ENCODE results near the gene TMEM17. TPM values are rescaled to one million over a fixed set of nuclear protein-coding genes. Genes with fewer than 3 reads are reported as not detected.

The TMEM17 gene
- total and polyA plus RNA-seq, 9 of the 15 experiments (the other 6 are each of a cell fraction or from before 2014, with no cell fraction given): 0.58 to 2.2 (median 1.2) TPM

DNA sequence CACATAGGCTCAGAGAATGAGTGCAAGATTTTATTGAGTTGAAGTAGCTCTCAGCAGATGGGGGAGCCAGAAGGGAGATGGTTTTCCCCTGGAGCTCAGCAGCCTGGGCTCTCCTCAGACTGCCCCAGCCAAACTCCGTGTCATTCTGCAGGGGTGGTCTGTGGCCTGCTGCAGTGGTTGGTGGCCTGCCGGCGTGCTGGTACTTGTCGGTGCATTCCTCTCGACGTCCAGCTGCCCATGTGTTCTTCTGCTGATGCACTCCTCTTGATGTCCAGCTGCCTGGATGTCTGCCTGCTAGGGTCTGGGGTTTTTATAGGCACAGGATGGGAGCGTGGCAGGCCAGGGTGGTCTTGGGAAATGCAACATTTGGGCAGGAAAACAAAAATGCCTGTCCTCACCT lies 25.6 kb upstream of the TMEM17 start (continued):
- TF ChIP-seq, protein P1, sequence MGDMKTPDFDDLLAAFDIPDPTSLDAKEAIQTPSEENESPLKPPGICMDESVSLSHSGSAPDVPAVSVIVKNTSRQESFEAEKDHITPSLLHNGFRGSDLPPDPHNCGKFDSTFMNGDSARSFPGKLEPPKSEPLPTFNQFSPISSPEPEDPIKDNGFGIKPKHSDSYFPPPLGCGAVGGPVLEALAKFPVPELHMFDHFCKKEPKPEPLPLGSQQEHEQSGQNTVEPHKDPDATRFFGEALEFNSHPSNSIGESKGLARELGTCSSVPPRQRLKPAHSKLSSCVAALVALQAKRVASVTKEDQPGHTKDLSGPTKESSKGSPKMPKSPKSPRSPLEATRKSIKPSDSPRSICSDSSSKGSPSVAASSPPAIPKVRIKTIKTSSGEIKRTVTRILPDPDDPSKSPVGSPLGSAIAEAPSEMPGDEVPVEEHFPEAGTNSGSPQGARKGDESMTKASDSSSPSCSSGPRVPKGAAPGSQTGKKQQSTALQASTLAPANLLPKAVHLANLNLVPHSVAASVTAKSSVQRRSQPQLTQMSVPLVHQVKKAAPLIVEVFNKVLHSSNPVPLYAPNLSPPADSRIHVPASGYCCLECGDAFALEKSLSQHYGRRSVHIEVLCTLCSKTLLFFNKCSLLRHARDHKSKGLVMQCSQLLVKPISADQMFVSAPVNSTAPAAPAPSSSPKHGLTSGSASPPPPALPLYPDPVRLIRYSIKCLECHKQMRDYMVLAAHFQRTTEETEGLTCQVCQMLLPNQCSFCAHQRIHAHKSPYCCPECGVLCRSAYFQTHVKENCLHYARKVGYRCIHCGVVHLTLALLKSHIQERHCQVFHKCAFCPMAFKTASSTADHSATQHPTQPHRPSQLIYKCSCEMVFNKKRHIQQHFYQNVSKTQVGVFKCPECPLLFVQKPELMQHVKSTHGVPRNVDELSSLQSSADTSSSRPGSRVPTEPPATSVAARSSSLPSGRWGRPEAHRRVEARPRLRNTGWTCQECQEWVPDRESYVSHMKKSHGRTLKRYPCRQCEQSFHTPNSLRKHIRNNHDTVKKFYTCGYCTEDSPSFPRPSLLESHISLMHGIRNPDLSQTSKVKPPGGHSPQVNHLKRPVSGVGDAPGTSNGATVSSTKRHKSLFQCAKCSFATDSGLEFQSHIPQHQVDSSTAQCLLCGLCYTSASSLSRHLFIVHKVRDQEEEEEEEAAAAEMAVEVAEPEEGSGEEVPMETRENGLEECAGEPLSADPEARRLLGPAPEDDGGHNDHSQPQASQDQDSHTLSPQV (IDR thresholded peaks at IDR 0.05): no peak
- TF ChIP-seq BRD9 (IDR thresholded peaks at IDR 0.05; ENCODE audit: low read depth, partially characterized antibody) (no peak), ZNF239 (CRISPR knock-in tag; IDR thresholded peaks at IDR 0.05) (no peak), STAT5A (IDR thresholded peaks at IDR 0.05; ENCODE audit: borderline replicate concordance, low read length) (no peak), ZNF77 (CRISPR knock-in tag; IDR thresholded peaks at IDR 0.05) (no peak), ZKSCAN3 (CRISPR knock-in tag; IDR thresholded peaks at IDR 0.05) (no peak), NELFE (IDR thresholded peaks at IDR 0.05; ENCODE audit: insufficient read depth, insufficient read length) (no peak), ZNF551 (CRISPR knock-in tag; IDR thresholded peaks at IDR 0.05) (no peak), BHLHE40 (IDR thresholded peaks at IDR 0.05; ENCODE audit: low read length) (no peak)
- TF ChIP-seq, protein P2, sequence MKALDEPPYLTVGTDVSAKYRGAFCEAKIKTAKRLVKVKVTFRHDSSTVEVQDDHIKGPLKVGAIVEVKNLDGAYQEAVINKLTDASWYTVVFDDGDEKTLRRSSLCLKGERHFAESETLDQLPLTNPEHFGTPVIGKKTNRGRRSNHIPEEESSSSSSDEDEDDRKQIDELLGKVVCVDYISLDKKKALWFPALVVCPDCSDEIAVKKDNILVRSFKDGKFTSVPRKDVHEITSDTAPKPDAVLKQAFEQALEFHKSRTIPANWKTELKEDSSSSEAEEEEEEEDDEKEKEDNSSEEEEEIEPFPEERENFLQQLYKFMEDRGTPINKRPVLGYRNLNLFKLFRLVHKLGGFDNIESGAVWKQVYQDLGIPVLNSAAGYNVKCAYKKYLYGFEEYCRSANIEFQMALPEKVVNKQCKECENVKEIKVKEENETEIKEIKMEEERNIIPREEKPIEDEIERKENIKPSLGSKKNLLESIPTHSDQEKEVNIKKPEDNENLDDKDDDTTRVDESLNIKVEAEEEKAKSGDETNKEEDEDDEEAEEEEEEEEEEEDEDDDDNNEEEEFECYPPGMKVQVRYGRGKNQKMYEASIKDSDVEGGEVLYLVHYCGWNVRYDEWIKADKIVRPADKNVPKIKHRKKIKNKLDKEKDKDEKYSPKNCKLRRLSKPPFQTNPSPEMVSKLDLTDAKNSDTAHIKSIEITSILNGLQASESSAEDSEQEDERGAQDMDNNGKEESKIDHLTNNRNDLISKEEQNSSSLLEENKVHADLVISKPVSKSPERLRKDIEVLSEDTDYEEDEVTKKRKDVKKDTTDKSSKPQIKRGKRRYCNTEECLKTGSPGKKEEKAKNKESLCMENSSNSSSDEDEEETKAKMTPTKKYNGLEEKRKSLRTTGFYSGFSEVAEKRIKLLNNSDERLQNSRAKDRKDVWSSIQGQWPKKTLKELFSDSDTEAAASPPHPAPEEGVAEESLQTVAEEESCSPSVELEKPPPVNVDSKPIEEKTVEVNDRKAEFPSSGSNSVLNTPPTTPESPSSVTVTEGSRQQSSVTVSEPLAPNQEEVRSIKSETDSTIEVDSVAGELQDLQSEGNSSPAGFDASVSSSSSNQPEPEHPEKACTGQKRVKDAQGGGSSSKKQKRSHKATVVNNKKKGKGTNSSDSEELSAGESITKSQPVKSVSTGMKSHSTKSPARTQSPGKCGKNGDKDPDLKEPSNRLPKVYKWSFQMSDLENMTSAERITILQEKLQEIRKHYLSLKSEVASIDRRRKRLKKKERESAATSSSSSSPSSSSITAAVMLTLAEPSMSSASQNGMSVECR (CRISPR knock-in tag; IDR thresholded peaks at IDR 0.05): no peak
- TF ChIP-seq, protein P3, sequence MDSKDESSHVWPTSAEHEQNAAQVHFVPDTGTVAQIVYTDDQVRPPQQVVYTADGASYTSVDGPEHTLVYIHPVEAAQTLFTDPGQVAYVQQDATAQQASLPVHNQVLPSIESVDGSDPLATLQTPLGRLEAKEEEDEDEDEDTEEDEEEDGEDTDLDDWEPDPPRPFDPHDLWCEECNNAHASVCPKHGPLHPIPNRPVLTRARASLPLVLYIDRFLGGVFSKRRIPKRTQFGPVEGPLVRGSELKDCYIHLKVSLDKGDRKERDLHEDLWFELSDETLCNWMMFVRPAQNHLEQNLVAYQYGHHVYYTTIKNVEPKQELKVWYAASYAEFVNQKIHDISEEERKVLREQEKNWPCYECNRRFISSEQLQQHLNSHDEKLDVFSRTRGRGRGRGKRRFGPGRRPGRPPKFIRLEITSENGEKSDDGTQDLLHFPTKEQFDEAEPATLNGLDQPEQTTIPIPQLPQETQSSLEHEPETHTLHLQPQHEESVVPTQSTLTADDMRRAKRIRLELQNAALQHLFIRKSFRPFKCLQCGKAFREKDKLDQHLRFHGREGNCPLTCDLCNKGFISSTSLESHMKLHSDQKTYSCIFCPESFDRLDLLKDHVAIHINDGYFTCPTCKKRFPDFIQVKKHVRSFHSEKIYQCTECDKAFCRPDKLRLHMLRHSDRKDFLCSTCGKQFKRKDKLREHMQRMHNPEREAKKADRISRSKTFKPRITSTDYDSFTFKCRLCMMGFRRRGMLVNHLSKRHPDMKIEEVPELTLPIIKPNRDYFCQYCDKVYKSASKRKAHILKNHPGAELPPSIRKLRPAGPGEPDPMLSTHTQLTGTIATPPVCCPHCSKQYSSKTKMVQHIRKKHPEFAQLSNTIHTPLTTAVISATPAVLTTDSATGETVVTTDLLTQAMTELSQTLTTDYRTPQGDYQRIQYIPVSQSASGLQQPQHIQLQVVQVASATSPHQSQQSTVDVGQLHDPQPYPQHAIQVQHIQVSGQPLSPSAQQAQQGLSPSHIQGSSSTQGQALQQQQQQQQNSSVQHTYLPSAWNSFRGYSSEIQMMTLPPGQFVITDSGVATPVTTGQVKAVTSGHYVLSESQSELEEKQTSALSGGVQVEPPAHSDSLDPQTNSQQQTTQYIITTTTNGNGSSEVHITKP (IDR thresholded peaks at IDR 0.05; ENCODE audit: partially characterized antibody): no peak
- TF ChIP-seq, protein P4, sequence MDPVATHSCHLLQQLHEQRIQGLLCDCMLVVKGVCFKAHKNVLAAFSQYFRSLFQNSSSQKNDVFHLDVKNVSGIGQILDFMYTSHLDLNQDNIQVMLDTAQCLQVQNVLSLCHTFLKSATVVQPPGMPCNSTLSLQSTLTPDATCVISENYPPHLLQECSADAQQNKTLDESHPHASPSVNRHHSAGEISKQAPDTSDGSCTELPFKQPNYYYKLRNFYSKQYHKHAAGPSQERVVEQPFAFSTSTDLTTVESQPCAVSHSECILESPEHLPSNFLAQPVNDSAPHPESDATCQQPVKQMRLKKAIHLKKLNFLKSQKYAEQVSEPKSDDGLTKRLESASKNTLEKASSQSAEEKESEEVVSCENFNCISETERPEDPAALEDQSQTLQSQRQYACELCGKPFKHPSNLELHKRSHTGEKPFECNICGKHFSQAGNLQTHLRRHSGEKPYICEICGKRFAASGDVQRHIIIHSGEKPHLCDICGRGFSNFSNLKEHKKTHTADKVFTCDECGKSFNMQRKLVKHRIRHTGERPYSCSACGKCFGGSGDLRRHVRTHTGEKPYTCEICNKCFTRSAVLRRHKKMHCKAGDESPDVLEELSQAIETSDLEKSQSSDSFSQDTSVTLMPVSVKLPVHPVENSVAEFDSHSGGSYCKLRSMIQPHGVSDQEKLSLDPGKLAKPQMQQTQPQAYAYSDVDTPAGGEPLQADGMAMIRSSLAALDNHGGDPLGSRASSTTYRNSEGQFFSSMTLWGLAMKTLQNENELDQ (CRISPR knock-in tag; IDR thresholded peaks at IDR 0.05; ENCODE audit: borderline replicate concordance): no peak
